Loucy (cell line): Measurements from ENCODE around the gene MUTYH.

ENCODE experiments used
- CTCF ChIP-seq: fragments of 200-600 bp; sonication (generic); conservative IDR thresholded peaks from 2 replicates; pipeline ENCODE4 v1.5.1; 2014; ENCODE audit warnings: mild to moderate bottlenecking, antibody characterized with exemption, low read length
- EZH2phosphoT487 ChIP-seq: fragments of 200-600 bp; IDR thresholded peaks from 2 replicates; pipeline ENCODE4 v1.6.1; 2018; ENCODE audit warnings: antibody characterized with exemption, mild to moderate bottlenecking, moderate library complexity, borderline replicate concordance

GRCh38 chr1:45339789-45340558 lies at the start of gene MUTYH, which contains the start of gene TOE1:
- TF ChIP-seq CTCF (no peak), EZH2phosphoT487 (no peak)
